Measurements from ENCODE around the gene SLBP.

Gene SLBP

DNA sequence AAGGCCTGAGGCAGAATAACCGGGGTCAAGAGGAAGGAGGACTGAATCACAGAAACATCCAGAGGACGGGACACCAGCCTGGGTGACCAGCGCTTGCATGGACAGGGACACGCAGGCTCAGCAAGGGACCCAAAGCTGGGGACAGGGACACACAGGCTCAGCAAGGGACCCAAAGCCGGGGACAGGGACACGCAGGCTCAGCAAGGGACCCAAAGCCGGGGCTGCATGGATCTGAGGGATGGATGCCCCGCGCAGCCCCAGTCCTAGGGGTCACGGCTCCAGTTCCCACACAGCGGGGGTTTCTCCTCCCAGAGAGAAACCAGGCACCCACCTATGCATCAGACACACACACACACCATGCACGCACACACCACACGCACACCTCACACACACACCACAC is 60.5 kb downstream of the SLBP start:
- H3K4me3 ChIP-seq (ENCODE audit: low read depth, low read length): no peak overlapping the region
- TF ChIP-seq, protein P1, sequence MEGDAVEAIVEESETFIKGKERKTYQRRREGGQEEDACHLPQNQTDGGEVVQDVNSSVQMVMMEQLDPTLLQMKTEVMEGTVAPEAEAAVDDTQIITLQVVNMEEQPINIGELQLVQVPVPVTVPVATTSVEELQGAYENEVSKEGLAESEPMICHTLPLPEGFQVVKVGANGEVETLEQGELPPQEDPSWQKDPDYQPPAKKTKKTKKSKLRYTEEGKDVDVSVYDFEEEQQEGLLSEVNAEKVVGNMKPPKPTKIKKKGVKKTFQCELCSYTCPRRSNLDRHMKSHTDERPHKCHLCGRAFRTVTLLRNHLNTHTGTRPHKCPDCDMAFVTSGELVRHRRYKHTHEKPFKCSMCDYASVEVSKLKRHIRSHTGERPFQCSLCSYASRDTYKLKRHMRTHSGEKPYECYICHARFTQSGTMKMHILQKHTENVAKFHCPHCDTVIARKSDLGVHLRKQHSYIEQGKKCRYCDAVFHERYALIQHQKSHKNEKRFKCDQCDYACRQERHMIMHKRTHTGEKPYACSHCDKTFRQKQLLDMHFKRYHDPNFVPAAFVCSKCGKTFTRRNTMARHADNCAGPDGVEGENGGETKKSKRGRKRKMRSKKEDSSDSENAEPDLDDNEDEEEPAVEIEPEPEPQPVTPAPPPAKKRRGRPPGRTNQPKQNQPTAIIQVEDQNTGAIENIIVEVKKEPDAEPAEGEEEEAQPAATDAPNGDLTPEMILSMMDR (IDR thresholded peaks at IDR 0.05; ENCODE audit: borderline replicate concordance, insufficient read depth, low read depth, low read length): no peak

DNA sequence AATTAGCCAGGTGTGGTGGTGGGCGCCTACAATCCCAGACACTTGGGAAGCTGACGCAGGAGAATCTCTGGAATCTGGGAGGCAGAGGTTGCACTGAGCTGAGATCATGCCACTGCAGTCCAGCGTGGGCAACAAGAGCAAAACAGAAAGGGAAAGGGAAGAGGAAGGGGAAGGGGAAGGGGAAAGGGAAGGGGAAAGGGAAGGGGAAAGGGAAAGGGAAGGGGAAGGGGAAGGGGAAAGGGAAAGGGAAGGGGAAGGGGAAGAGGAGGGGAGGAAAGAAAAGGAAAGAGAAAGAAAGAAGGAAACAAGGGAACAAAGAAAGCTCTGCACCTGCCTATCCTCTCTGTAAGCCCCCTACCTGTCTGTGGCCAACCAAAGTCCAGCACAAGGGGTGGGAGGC is 63.2 kb downstream of the SLBP start:
- H3K4me3 ChIP-seq (ENCODE audit: low read depth, low read length): no peak overlapping the region
- TF ChIP-seq, protein P1 (IDR thresholded peaks at IDR 0.05; ENCODE audit: borderline replicate concordance, insufficient read depth, low read depth, low read length): no peak

DNA sequence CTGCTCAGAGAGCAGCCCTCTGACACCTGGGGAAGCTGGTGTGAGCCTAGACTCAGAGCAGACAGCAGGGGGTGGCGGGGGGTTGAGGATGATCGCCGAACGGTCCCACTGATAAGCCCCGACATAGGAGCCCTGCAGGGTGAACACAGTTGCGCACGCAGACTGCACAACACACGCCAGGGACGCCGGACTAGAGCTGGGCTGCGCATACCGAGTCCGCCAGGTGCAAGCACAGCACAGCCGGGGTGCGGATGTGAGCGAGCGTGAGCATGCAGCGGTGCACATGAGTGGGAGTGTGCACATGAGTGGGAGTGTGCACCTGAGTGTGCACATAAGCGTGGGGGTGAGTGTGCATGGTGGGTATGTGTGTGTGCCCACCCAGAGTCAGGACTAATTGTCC is 64.7 kb downstream of the SLBP start:
- no peak overlapping the region for H3K4me3 ChIP-seq (ENCODE audit: low read depth, low read length)
- TF ChIP-seq, protein P1 (IDR thresholded peaks at IDR 0.05; ENCODE audit: borderline replicate concordance, insufficient read depth, low read depth, low read length): no peak

DNA sequence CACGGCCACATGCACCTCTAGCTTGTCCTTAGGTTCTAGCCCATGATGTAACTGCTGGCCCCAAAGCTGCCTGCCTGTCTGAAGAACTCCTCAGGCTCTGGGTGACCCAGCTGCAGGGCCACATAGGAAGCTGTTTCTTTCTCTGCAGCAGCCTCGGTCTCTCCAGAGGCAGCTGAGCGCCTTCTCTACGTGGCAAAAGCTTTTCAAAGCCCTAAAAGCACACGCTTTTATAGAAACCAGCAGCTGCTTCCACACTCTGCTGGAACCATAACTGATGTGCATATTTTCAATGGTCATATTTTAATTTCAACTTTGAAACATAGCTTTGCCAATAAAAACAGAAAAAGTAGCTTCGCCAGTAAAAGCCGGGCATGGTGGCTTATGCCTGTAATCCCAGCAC is 65.4 kb downstream of the SLBP start:
- H3K4me3 ChIP-seq (ENCODE audit: low read depth, low read length): no peak overlapping the region
- TF ChIP-seq, protein P1 (IDR thresholded peaks at IDR 0.05; ENCODE audit: borderline replicate concordance, insufficient read depth, low read depth, low read length): no peak

DNA sequence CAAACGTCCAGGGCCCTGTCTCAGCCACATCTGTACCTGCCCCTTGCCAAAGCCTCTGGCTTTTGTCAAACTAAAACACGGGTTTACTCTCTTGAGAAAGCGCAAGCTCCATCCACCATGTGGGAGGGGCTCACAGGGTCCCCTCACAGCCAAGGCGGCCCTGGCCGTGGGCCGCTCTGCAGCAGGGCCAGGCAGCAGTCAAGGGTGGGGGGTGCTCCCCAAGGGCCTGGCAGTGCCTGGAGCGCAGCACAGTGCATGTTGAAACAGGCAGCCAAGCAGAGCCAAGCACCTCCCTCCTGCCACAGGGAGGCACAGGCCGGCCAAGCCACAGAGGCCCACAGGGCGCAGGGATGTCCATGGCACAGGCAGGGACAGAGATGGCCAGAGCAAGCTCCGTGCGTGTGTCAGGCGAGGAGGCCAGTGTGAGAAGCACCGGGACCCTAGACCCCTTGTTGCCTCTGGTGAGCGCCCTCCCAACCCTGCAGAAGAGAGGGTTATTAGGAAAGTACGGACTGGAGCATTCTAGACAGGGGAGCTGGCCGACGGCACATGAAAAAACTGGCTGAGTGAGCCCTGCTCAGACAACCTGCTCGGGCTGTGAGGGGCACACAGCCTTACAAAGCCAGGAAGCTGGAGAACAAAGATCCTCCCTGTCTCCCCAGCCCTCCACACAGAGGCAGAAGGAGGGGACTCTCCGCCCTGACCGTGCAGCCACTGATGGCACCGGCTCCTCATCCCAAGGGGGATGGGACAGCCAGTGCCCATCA is 67.0 kb downstream of the SLBP start:
- TF ChIP-seq, protein P1 (IDR thresholded peaks at IDR 0.05; ENCODE audit: borderline replicate concordance, insufficient read depth, low read depth, low read length): no peak
- no peak overlapping the region for H3K4me3 ChIP-seq (ENCODE audit: low read depth, low read length)

DNA sequence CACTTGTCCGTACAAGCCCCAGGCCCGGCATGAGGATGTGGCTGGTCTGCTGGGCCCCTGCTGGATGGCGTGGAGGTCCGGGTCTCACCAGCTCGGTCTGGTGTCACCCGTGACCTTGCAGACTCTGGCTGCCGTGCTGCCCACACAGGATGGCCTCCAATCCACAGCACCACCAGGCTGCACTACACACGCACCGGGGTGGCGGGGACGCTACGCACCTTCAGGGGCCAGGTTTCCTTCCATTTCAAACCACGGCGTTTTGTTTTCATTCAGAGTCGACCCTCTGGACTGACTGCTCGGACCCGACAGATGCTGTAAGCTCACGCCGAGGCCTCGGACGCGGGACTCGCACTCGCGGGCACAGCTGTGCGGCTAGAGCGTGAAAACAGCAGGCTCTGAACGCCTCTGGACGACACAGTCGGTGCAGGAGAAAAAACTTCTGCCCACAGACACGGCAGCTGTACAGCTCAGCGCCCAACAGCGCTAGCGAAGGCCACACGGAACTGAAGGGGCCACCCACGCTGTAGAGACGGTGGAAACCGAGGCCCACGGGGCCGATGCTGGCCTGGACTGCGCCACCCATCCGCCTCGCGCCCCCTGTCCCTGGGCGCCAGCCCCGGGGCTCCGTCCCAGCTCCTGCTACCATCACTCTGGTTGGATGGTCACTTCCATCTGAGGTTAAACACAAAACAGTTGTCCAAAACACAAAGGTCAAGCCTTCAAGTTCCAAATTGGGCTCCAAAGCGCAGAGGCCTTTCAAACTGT is 68.0 kb downstream of the SLBP start:
- TF ChIP-seq, protein P1 (IDR thresholded peaks at IDR 0.05; ENCODE audit: borderline replicate concordance, insufficient read depth, low read depth, low read length): no peak
- no peak overlapping the region for H3K4me3 ChIP-seq (ENCODE audit: low read depth, low read length)

All from GM12875 (cell line).